Cerebellar cortex (tissue), 1 donor: ENCODE data around the gene SIRT6.
"Not testable (repeated sequence)": the region's sequence is repeated elsewhere in the genome, so short reads cannot be mapped to it uniquely, and the experiment has no call there.

Source experiments
- DNase-seq: peaks from one replicate; pipeline ENCODE4 v3.0.0-alpha.2; 2015; ENCODE audit warnings: low spot score

Gene SIRT6

DNA sequence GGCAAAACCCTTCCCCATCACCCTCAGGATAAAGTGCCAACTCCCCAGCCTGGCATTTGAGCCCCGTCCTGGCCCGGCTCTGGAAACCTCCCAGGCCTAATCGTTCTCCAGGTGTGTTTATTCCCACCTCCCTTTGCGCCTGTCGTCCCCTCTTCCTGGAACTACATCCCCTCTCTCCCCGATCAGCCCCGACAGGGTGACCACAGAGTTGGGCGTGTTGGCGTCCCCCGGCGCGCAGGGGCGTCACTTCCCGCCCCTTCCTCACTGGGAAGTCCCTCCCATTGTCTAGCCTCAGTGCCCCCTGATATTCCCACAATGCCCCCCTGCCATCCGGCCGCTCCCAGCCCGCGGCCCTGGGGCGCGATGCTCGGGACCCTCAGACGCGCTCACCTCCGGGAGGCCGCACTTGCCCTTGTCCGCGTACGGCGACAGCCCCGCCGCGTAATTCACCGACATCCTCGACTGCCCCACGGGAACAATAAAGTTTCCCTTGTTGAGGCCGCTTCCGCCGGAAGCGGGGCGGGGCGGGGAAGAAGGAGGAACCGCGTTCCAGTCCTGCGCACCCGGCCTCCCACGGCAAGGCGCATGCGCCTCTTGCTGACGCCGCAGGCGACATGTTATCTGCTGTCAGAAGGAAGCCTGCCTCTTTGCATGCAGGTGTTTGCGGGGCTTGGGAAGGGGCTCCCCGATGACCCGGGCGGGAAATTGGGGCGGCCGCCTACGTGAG, at the start of gene SIRT6, which contains the start of gene ANKRD24:
TSS of gene SIRT6 (minus strand) at position 480 of the 727 bp plus-strand sequence. CDS start at position 456, 24 bp downstream.
TSS of gene ANKRD24 (plus strand) at position 606 of the 727 bp plus-strand sequence. CDS start 3,737 bp downstream, outside the sequence.
- DNase-seq = peak; percentile 94

DNA sequence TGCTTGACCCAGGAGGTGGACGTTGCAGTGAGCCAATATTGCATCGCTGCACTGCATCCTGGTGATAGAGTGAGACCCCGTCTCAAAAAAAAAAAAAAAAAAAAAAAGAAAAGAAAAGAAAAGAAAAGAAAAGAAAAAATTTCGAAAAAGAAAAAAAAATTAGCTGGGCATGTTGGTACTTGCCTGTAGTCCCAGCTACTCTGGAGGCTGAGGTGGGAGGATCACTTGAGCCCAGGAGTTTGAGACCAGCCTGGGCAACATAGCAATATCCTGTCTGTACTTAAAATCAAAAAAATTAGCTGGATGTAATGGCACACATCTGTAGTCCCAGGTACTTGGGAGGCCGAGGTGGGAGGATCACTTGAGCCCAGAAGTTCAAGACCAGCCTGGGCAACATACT, 49.8 kb upstream of the SIRT6 start:
- not testable (repeated sequence) for DNase-seq

DNA sequence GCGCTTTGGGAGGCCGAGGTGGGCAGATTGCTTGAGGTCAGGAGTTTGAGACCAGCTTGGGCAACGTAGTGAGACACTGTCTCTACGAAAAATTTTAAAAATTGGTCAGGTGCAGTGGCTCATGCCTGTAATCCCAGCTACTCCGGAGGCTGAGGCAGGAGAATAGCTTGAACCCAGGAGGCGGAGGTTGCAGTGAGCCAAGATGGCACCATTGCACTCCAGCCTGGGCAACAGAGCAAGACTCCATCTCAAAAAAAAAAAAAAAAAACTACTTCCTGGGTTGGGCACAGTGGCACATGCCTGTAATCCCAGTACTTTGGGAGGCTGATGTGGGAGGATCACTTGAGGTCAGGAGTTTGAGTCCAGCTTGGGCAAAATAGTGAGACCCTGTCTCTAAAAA, 49.2 kb upstream of the SIRT6 start:
- not testable (repeated sequence) for DNase-seq

DNA sequence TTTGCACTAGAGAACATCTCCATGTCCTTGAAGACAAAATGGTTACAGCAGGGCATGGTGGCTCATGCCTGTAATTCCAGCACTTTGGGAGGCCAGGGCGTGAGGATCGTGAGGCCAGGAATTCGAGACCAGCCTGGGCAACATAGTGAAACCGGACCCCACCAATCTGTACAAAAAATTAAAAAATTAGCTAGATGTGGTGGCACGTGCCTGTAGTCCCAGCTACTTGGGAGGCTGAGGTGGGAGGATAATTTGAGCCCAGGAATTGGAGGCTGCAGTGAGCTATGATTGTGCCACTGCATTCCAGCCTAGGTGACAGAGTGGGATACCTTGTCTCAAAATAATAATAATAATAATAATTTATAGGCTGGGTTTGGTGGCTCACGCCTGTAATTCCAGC, 47.9 kb upstream of the SIRT6 start:
- DNase-seq = not testable (repeated sequence)

DNA sequence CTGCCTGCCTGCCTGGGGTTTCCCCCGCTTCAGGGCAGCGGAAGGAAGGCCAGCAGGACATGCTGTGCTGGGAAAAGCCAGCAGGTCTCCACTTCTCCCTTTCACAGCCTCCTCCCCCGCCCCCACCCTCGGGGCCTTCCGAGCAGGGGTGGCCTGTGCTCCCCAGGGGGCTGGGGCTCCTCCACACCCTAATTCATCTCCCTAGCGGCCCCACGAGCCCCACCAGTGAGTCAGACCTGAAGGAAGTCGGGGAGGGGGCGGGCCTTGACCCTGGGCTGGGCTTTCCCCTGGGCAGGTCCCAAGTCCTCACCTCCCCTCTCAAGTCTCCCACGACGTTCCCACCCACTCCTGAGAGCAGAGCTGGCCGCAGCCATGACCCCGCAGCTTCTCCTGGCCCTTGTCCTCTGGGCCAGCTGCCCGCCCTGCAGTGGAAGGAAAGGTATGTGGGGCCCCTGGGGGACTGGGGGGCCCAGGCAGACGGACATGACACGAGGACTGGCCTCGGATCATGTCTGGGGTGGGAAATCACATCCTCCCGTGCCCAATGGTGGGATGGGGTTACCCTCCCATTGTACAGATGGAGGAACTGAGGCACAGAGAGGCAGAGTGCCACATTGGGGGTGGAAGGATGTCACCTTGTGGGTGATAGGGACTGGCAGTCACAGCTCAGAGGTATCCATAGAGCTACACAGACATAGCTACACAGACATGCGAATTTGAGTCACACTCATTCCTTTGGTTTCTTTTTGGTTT, 47.0 kb upstream of the SIRT6 start, which contains the start of gene EBI3:
TSS of gene EBI3 (plus strand) at position 345 of the 753 bp plus-strand sequence. CDS start at position 373, 28 bp downstream.
- DNase-seq = peak; percentile 37

DNA sequence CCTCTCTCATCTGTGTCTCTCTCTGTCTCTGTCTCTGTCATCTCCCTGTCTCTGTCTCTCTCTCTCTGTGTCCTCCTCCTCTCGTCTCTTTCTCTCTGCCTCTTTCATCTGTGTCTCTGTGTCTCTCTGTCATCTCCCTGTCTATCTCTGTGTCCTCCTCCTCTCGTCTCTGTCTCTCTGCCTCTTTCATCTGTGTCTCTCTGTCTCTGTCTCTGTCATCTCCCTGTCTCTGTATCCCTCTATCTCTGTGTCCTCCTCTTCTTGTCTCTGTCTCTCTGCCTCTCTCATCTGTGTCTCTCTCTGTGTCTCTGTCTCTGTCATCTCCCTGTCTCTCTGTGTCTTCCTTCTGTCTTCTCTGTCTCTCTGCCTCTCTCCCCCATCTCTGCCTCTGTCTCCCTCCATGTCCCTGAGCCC, 46.4 kb upstream of the SIRT6 start:
- DNase-seq = no peak

DNA sequence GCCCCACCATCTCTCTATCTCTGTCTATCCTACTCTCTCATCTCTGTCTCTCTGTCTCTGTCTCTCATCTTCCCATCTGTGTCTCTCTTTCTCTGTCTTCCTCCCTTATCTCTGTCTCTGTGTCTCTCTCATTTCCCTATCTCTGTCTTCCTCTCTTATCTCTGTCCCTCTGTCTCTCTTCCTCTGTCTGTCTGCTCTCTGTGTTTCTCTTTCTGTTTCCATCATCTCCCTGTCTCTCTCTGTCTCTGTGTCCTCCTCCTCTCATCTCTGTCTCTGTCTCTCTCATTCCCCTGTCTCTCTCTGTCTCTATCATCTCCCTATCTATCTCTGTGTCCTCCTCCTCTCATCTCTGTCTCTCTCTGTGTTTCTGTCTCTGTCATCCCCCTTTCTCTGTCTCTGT, 45.4 kb upstream of the SIRT6 start:
- DNase-seq = no peak

GRCh38 chr19:4225885-4226284, 43.5 kb upstream of the SIRT6 start:
- DNase-seq = no peak

DNA sequence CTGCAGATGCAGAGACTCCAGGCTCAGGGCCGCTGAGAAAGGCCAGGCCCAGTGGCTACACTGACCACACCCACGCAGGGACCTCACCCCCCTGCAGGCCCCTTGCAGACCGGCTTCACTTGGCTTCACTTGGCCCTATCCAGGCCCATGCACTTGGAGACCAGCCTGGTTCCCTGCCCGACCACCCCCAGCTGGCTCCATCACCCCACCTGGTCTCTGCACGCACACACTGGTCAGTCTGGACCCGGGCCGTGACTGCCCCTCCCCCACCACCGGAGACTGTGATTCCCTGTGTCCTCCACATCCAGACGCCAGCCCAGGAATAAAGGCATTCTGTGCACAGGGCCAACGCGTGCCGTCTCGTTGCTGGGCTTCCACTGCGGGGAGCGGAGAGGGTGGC, 42.1 kb upstream of the SIRT6 start:
- no peak for DNase-seq

- DNase-seq = no peak
Measured at GRCh38 chr19:4220188-4220587, 37.8 kb upstream of the SIRT6 start.

- DNase-seq = not testable (repeated sequence)
Measured at GRCh38 chr19:4218523-4218922, 36.2 kb upstream of the SIRT6 start.

GRCh38 chr19:4217429-4218264, 35.3 kb upstream of the SIRT6 start:
- no peak for DNase-seq

- DNase-seq = no peak
Measured at GRCh38 chr19:4216846-4217245, 34.5 kb upstream of the SIRT6 start.

GRCh38 chr19:4215807-4216206, 33.4 kb upstream of the SIRT6 start:
- no peak for DNase-seq

- no peak for DNase-seq
Measured at GRCh38 chr19:4213116-4213515, 30.8 kb upstream of the SIRT6 start.

DNA sequence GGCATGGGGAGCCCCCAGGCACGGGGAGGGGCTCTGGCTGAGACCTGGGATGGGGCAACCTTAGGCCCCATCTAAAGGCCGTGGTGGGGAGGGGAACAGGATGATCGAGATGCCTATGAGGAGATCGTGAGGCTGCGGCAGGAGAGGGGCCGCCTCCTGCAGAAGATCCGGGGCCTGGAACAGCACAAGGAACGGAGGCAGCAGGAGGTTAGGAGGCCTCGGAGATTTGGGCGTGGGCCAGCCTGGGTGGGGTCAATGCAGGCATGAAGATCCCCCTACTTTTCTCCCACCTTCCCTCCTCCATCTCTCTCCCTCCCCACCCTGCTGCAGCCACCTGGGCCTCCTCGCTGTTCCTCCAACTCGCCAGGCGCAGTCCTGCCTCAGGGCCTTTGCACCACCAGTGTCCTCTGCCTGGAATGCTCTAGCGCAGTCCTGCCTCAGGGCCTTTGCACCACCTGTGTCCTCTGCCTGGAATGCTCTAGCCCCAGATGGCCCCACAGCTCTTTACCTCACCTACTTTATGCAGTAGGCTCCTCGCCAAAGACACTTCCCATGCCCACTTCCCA, 27.9 kb upstream of the SIRT6 start:
- DNase-seq = no peak

GRCh38 chr19:4208385-4209094, 26.2 kb upstream of the SIRT6 start:
- peak; percentile 33 for DNase-seq

GRCh38 chr19:4206818-4207484, 24.6 kb upstream of the SIRT6 start:
- no peak for DNase-seq

- DNase-seq = no peak
Measured at GRCh38 chr19:4201798-4202197, 19.4 kb upstream of the SIRT6 start.

- no peak for DNase-seq
Measured at GRCh38 chr19:4200940-4201542, 18.7 kb upstream of the SIRT6 start.
